Suprapubic skin (tissue), 4 donors: ENCODE measurements around the gene GAK. TPM values are rescaled to one million over a fixed set of nuclear protein-coding genes. Genes with fewer than 3 reads are reported as not detected.

Experiments used
- DNase-seq, 2 donors: peaks; one replicate each; pipeline ENCODE4 v3.0.0-alpha.2; 2019; ENCODE audit warnings: low spot score in 2 of 2
- H3K27ac ChIP-seq: fragments of 200-600 bp; sonication (generic); one replicate; pipeline ENCODE4 v1.5.1; 2019
- H3K27me3 ChIP-seq: fragments of 200-600 bp; sonication (generic); one replicate; pipeline ENCODE4 v1.5.1; 2019
- H3K36me3 ChIP-seq: fragments of 200-600 bp; sonication (generic); one replicate; pipeline ENCODE4 v1.5.1; 2019
- H3K4me1 ChIP-seq: fragments of 200-600 bp; sonication (generic); one replicate; pipeline ENCODE4 v1.5.1; 2019
- H3K4me3 ChIP-seq: fragments of 200-600 bp; sonication (generic); one replicate; pipeline ENCODE4 v1.5.1; 2019; ENCODE audit warnings: mild to moderate bottlenecking
- H3K9me3 ChIP-seq: fragments of 200-600 bp; sonication (generic); one replicate; pipeline ENCODE4 v1.5.1; 2019
- CTCF ChIP-seq, 2 donors: fragments of 200-600 bp in 1 of 2; fragments of 450-650 bp in 1 of 2; sonication (generic) in 1 of 2; IDR thresholded peaks; one replicate each; pipeline ENCODE4 v1.5.1; 2016 to 2019; ENCODE audit warnings: antibody characterized with exemption in 2 of 2, mild to moderate bottlenecking in 1 of 2, moderate library complexity in 1 of 2
- EP300 ChIP-seq: sonication (generic); formaldehyde crosslinking; IDR thresholded peaks from one replicate; pipeline ENCODE4 v1.6.1; 2017; ENCODE audit warnings: antibody characterized with exemption
- POLR2A ChIP-seq, 2 donors: fragments of 450-650 bp; IDR thresholded peaks; one replicate each; pipeline ENCODE4 v1.6.1; 2017; ENCODE audit warnings: antibody characterized with exemption in 2 of 2, mild to moderate bottlenecking in 2 of 2, moderate library complexity in 2 of 2
- POLR2AphosphoS5 ChIP-seq, 3 donors: sonication (generic); formaldehyde crosslinking; IDR thresholded peaks; one replicate each; pipeline ENCODE4 v1.6.1; 2017; ENCODE audit warnings: antibody characterized with exemption in 3 of 3
- WGBS: methylation state at CpG from one replicate; pipeline ENCODE4 v1.1.5; 2018; 5-methylcytosine and 5-hydroxymethylcytosine counted together
- total RNA-seq, 4 donors: library from RNA; depleted of rRNA; stranded (reverse); fragments of >200 nt; gene quantifications; one replicate each; pipeline ENCODE4 v1.1.0, GENCODE V29; 2016

The GAK gene
- total RNA-seq, 4 donors from 2014 or later = 108 to 166 (median 132) TPM

DNA sequence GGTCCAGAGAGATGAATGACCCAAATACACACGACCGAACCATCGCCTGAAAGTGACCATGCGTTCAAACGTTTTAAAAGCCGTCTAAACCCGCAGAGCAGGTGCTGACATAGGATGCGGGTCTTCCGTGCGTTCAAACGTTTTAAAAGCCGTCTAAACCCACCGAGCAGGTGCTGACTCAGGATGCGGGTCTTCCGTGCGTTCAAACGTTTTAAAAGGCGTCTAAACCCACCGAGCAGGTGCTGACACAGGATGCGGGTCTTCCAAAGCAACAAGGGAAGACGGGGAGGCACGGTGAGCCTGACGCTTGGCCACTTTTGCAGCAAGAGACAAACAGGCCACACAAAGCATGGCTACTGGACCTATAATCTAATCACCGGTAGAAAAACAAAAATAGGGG is 47.2 kb downstream of the GAK start:
- no peaks in the 10 kb centered on the region for H3K27me3 ChIP-seq
- peaks cover 92% of the 10 kb centered on the region for H3K36me3 ChIP-seq
- TF ChIP-seq POLR2AphosphoS5 (IDR thresholded peaks at IDR 0.05) = no peak
- TF ChIP-seq CTCF (IDR thresholded peaks at IDR 0.05) = no peak
- TF ChIP-seq POLR2A (IDR thresholded peaks at IDR 0.05) = no peak
- no peak for TF ChIP-seq EP300
- H3K4me3 ChIP-seq = no peak overlapping the region
- no peaks in the 10 kb centered on the region for H3K4me1 ChIP-seq
- 89% methylated on average over 24 of the region's 24 CpGs for WGBS
- DNase-seq = no peak
- H3K27ac ChIP-seq = no peak overlapping the region
- no peaks in the 10 kb centered on the region for H3K9me3 ChIP-seq

- TF ChIP-seq POLR2AphosphoS5 (IDR thresholded peaks at IDR 0.05) = no peak
- no peak for TF ChIP-seq POLR2A (IDR thresholded peaks at IDR 0.05)
- TF ChIP-seq CTCF (IDR thresholded peaks at IDR 0.05) = no peak
- no peak for TF ChIP-seq EP300
- Histone ChIP-seq H3K27ac (no peak overlapping the region), H3K9me3 (no peaks in the 10 kb centered on the region), H3K4me1 (no peaks in the 10 kb centered on the region), H3K27me3 (no peaks in the 10 kb centered on the region), H3K4me3 (no peak overlapping the region), H3K36me3 (peaks cover 92% of the 10 kb centered on the region)
- WGBS = 96% methylated on average over 14 of the region's 15 CpGs
- no peak for DNase-seq
Observed at GRCh38 chr4:884259-884658, 47.9 kb downstream of the GAK start.

DNA sequence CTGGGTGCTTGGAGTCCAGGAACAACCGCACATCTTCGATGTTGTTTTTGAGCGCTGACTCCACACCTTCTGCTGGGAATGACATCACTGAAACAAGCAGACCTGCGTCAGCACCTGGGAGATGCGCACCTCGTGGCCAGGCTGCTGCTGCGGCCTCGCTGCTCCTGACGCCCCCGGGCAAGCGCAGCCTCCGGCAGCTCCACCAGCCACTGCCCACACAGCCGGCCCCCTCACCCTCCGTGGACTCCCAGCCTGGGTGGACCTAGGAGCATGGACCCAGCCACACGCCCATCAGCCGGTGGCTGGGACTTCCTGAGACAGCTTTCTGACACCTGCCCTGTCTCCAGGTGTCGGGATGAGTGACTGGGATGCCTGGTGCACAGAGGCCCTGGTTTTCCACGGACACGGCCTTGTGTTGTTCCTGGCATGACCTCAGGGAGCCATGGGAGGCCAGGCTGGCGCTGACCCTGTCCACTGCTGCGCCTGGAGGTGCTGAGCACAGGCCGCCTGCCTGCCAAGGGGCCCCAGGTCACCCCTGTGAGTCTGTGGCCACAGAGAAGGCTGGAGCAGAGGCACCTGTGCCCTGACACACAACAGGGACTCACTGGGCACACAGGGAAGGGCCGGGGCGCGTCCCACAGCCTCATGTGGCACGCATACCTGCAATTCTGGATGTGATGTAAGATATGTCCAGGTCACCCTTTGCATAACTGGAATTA is 48.6 kb downstream of the GAK start:
- WGBS = 98% methylated on average over 20 of the region's 26 CpGs
- Histone ChIP-seq H3K36me3 (peaks cover 92% of the 10 kb centered on the region), H3K4me3 (no peak overlapping the region), H3K27me3 (no peaks in the 10 kb centered on the region), H3K4me1 (no peaks in the 10 kb centered on the region), H3K9me3 (no peaks in the 10 kb centered on the region), H3K27ac (no peak overlapping the region)
- TF ChIP-seq EP300 (no peak), POLR2A (IDR thresholded peaks at IDR 0.05) (no peak), POLR2AphosphoS5 (IDR thresholded peaks at IDR 0.05) (no peak), CTCF (IDR thresholded peaks at IDR 0.05) (no peak)
- no peak for DNase-seq

- Histone ChIP-seq H3K36me3 (peaks cover 93% of the 10 kb centered on the region), H3K27me3 (no peaks in the 10 kb centered on the region), H3K9me3 (no peaks in the 10 kb centered on the region), H3K4me3 (no peak overlapping the region), H3K4me1 (no peaks in the 10 kb centered on the region), H3K27ac (no peak overlapping the region)
- WGBS = 97% methylated on average over 11 of the region's 22 CpGs
- no peak for DNase-seq
- TF ChIP-seq CTCF (IDR thresholded peaks at IDR 0.05) = no peak
- no peak for TF ChIP-seq POLR2AphosphoS5 (IDR thresholded peaks at IDR 0.05)
- TF ChIP-seq POLR2A (IDR thresholded peaks at IDR 0.05) = no peak
- TF ChIP-seq EP300 = no peak
Observed at GRCh38 chr4:882646-883045, 49.5 kb downstream of the GAK start.

DNA sequence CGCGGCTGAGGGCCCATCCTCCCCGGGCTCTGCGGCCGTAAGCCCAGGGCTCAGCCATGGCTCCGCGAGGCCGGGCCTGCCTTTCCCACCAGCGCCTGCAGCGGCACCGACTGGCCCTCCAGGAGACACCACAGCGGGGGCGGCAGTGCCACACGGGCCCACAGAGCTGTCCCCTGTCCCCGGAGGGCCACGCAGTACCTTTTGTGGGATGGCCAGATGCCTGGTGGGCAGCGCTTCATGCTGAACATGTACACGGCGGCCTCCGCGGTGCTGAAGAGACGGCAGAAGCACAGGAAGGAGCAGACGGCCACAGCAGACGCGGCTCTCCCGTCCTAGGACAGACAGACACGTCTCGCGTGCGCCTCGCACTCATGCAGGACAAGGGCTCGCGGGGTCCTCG is 50.4 kb downstream of the GAK start:
- Histone ChIP-seq H3K36me3 (peaks cover 100% of the 10 kb centered on the region), H3K27ac (no peak overlapping the region), H3K4me1 (no peaks in the 10 kb centered on the region), H3K9me3 (no peaks in the 10 kb centered on the region), H3K4me3 (no peak overlapping the region), H3K27me3 (no peaks in the 10 kb centered on the region)
- WGBS = 96% methylated on average over 14 of the region's 34 CpGs
- no peak for TF ChIP-seq EP300
- no peak for DNase-seq
